HEK293 (cell line): ENCODE data around the gene GTF2H3.

ENCODE experiments used
- CTCF ChIA-PET: fragments of 350-600 bp; formaldehyde crosslinking; extraction: SDS; loops from one replicate; lab custom pipeline; 2021; ENCODE audit warnings: antibody characterized with exemption; lab: Yijun Ruan, JAX
- POLR2A ChIA-PET: fragments of 300-600 bp; formaldehyde crosslinking; extraction: SDS; loops from one replicate; lab custom pipeline; 2020; ENCODE audit warnings: antibody characterized with exemption, inconsistent platforms; lab: Yijun Ruan, JAX
- H3K27ac ChIP-seq: fragments of 200-500 bp; sonication (Bioruptor generic); 2 replicates; pipeline ENCODE4 v1.5.1; 2014; ENCODE audit warnings: low read depth, low read length, control low read depth, inconsistent platforms; ENCODE audit errors: extremely low read depth
- H3K36me3 ChIP-seq, 2 experiments: fragments of 200-500 bp in 1 of 2; sonication (Bioruptor generic) in 1 of 2; 1 replicate in 1 of 2; 2 replicates in 1 of 2; pipeline ENCODE4 v1.5.1; 2014 to 2017; ENCODE audit warnings: inconsistent platforms in 2 of 2, low read length in 2 of 2; ENCODE audit not compliant: control insufficient read depth in 2 of 2, insufficient read depth in 1 of 2
- H3K4me1 ChIP-seq: fragments of 200-500 bp; sonication (Bioruptor generic); 2 replicates; pipeline ENCODE4 v1.5.1; 2014; ENCODE audit warnings: mild to moderate bottlenecking, low read length, inconsistent platforms; ENCODE audit not compliant: control insufficient read depth, insufficient read depth
- H3K4me3 ChIP-seq: 2 replicates; pipeline ENCODE4 v1.5.1; 2011; ENCODE audit warnings: low read depth, mild to moderate bottlenecking, control low read depth, low read length, moderate library complexity
- H3K9me3 ChIP-seq: fragments of 200-500 bp; sonication (Bioruptor generic); 2 replicates; pipeline ENCODE4 v1.5.1; 2014; ENCODE audit warnings: low read depth, low read length, inconsistent platforms; ENCODE audit not compliant: control insufficient read depth, insufficient read depth
- GFI1B ChIP-seq: fragments of 450-650 bp; formaldehyde crosslinking; IDR thresholded peaks from 2 replicates; pipeline ENCODE4 v1.5.1; 2016; ENCODE audit warnings: missing biosample characterization, missing genetic modification characterization
- GLI2 ChIP-seq: fragments of 450-650 bp; formaldehyde crosslinking; IDR thresholded peaks from 2 replicates; pipeline ENCODE4; 2017; ENCODE audit warnings: missing biosample characterization, missing genetic modification characterization, low read depth, borderline replicate concordance
- TRIM28 ChIP-seq: IDR thresholded peaks from 2 replicates; pipeline ENCODE4 v1.6.1; 2011; ENCODE audit warnings: low read length, control low read depth, borderline replicate concordance
- YY1 ChIP-seq: fragments of 450-650 bp; formaldehyde crosslinking; IDR thresholded peaks from 2 replicates; pipeline ENCODE4 v1.5.1; 2018; ENCODE audit warnings: missing biosample characterization, missing genetic modification characterization
- ZBTB10 ChIP-seq: fragments of 450-650 bp; formaldehyde crosslinking; IDR thresholded peaks from 2 replicates; pipeline ENCODE4 v1.5.1; 2016; ENCODE audit warnings: missing biosample characterization, missing genetic modification characterization
- ZFP37 ChIP-seq: fragments of 450-650 bp; formaldehyde crosslinking; IDR thresholded peaks from 2 replicates; pipeline ENCODE4 v1.5.1; 2016; ENCODE audit warnings: missing biosample characterization, missing genetic modification characterization
- ZFP69B ChIP-seq: fragments of 450-650 bp; formaldehyde crosslinking; IDR thresholded peaks from 2 replicates; pipeline ENCODE4 v1.5.1; 2016; ENCODE audit warnings: missing biosample characterization, missing genetic modification characterization
- ZNF10 ChIP-seq: fragments of 450-650 bp; formaldehyde crosslinking; IDR thresholded peaks from 2 replicates; pipeline ENCODE4 v1.5.1; 2017; ENCODE audit warnings: missing biosample characterization, missing genetic modification characterization
- ZNF121 ChIP-seq: fragments of 450-650 bp; formaldehyde crosslinking; IDR thresholded peaks from 2 replicates; pipeline ENCODE4 v1.5.1; 2016; ENCODE audit warnings: missing biosample characterization, missing genetic modification characterization
- ZNF148 ChIP-seq: fragments of 450-650 bp; formaldehyde crosslinking; IDR thresholded peaks from 2 replicates; pipeline ENCODE4 v1.5.0; 2017; ENCODE audit warnings: missing biosample characterization, missing genetic modification characterization, borderline replicate concordance
- ZNF157 ChIP-seq: fragments of 450-650 bp; formaldehyde crosslinking; IDR thresholded peaks from 2 replicates; pipeline ENCODE4 v1.5.1; 2016; ENCODE audit warnings: missing biosample characterization, missing genetic modification characterization
- ZNF248 ChIP-seq: fragments of 450-650 bp; formaldehyde crosslinking; IDR thresholded peaks from 2 replicates; pipeline ENCODE4 v1.5.1; 2017; ENCODE audit warnings: missing biosample characterization, missing genetic modification characterization
- ZNF391 ChIP-seq: fragments of 450-650 bp; formaldehyde crosslinking; IDR thresholded peaks from 2 replicates; pipeline ENCODE4 v1.5.1; 2016; ENCODE audit warnings: low read depth, missing biosample characterization, missing genetic modification characterization, borderline replicate concordance
- ZNF416 ChIP-seq: fragments of 450-650 bp; formaldehyde crosslinking; IDR thresholded peaks from 2 replicates; pipeline ENCODE4 v1.5.1; 2016; ENCODE audit warnings: missing biosample characterization, missing genetic modification characterization
- ZNF48 ChIP-seq: fragments of 450-650 bp; formaldehyde crosslinking; IDR thresholded peaks from 2 replicates; pipeline ENCODE4 v1.5.1; 2016; ENCODE audit warnings: missing biosample characterization, missing genetic modification characterization
- ZNF518A ChIP-seq: fragments of 450-650 bp; formaldehyde crosslinking; conservative IDR thresholded peaks from 2 replicates; pipeline ENCODE4 v1.5.1; 2016; ENCODE audit warnings: low read depth, missing biosample characterization, missing genetic modification characterization
- ZNF621 ChIP-seq: fragments of 450-650 bp; formaldehyde crosslinking; IDR thresholded peaks from 2 replicates; pipeline ENCODE4 v1.5.1; 2017; ENCODE audit warnings: missing biosample characterization, missing genetic modification characterization

GTF2H3 gene

GRCh38 chr12:123634142-123634561, 523 bp downstream of the GTF2H3 start:
- POLR2A ChIA-PET = interaction anchor here (0.8 to 1.2 kb wide), 4 partner anchors 10 to 401 kb away, joined by 3 to 6 read pairs (median 4); partner anchors contain the start of genes ATP6V0A2 and MPHOSPH9
- Histone ChIP-seq H3K4me3 (peak overlapping the region; percentile 71), H3K9me3 (no peaks in the 10 kb centered on the region), H3K36me3 (peaks cover 19% of the 10 kb centered on the region in 2 experiments), H3K27ac (peak overlapping the region; percentile 89), H3K4me1 (0 out of 2 replicates have a peak, but pooled peaks cover 5% of the 10 kb centered on the region)
- CTCF ChIA-PET = no interaction called here
- TF ChIP-seq YY1 (tag by site-specific recombination) (peak; percentile 37; the same call in 1 of the 2 replicates), GLI2 (no peak), ZNF121 (tag by site-specific recombination) (peak; percentile 96), ZFP37 (no peak), ZNF10 (no peak)

- CTCF ChIA-PET = interaction anchor here (1.0 kb wide), 1 partner anchor 9 kb away, joined by 3 read pairs; no protein-coding TSS in a partner anchor
- H3K4me3 ChIP-seq = no peak overlapping the region
- no peak overlapping the region for H3K27ac ChIP-seq
- POLR2A ChIA-PET = no interaction called here
- TF ChIP-seq TRIM28 = no peak
- peaks cover 66 to 74% of the 10 kb centered on the region in 2 experiments for H3K36me3 ChIP-seq
- H3K9me3 ChIP-seq = no peaks in the 10 kb centered on the region
- no peaks in the 10 kb centered on the region for H3K4me1 ChIP-seq
These were observed 10.3 kb downstream of the GTF2H3 start for GRCh38 chr12:123643911-123644310.

- H3K4me3 ChIP-seq = no peak overlapping the region
- TF ChIP-seq ZBTB10 (tag by site-specific recombination) (no peak), ZNF248 (tag by site-specific recombination) (no peak), ZNF148 (tag by site-specific recombination) (no peak)
- H3K27ac ChIP-seq = no peak overlapping the region
- CTCF ChIA-PET = no interaction called here
- no peaks in the 10 kb centered on the region for H3K9me3 ChIP-seq
- H3K4me1 ChIP-seq = no peaks in the 10 kb centered on the region
- H3K36me3 ChIP-seq = peaks cover 65 to 79% of the 10 kb centered on the region in 2 experiments
- POLR2A ChIA-PET = interaction anchor here (0.7 kb wide), 1 partner anchor 61 kb away, joined by 3 read pairs; the partner anchor contains the start of gene TMED2
These were observed 11.8 kb downstream of the GTF2H3 start for GRCh38 chr12:123645380-123645779.

GRCh38 chr12:123645878-123646277, 12.2 kb downstream of the GTF2H3 start:
- Histone ChIP-seq H3K9me3 (no peaks in the 10 kb centered on the region), H3K4me1 (no peaks in the 10 kb centered on the region), H3K4me3 (no peak overlapping the region), H3K36me3 (peaks cover 65 to 79% of the 10 kb centered on the region in 2 experiments), H3K27ac (no peak overlapping the region)
- POLR2A ChIA-PET = interaction anchor here (0.7 kb wide), 1 partner anchor 62 kb away, joined by 3 read pairs; the partner anchor contains the start of gene TMED2
- CTCF ChIA-PET = no interaction called here
- TF ChIP-seq GFI1B (tag by site-specific recombination) (no peak), ZNF518A (tag by site-specific recombination) (no peak), ZFP69B (no peak), ZNF621 (tag by site-specific recombination) (no peak), ZNF391 (tag by site-specific recombination) (no peak), ZNF157 (tag by site-specific recombination) (no peak), ZNF48 (tag by site-specific recombination) (no peak), ZNF416 (tag by site-specific recombination) (no peak)
